Liver (tissue), 9 donors: ENCODE measurements around the gene TCHP. TPM values are rescaled to one million over a fixed set of nuclear protein-coding genes. Genes with fewer than 3 reads are reported as not detected.

Source experiments
- DNase-seq: peaks from one replicate; pipeline ENCODE4 v3.0.0-alpha.2; 2017; ENCODE audit warnings: low spot score
- H3K27ac ChIP-seq, 2 donors: one replicate each; pipeline ENCODE4 v1.7.0; 2013; ENCODE audit warnings: inconsistent platforms in 2 of 2, low read length in 2 of 2, control low read depth in 1 of 2, low read depth in 1 of 2, mild to moderate bottlenecking in 1 of 2
- H3K27me3 ChIP-seq, 4 donors: one replicate each; pipeline versions ENCODE4 v1.6.1 to v1.7.0; 2013; ENCODE audit warnings: low read length in 3 of 4, inconsistent platforms in 1 of 4, mild to moderate bottlenecking in 1 of 4, moderate library complexity in 1 of 4; ENCODE audit not compliant: control insufficient read depth in 4 of 4, insufficient read depth in 4 of 4
- H3K36me3 ChIP-seq, 4 donors: one replicate each; pipeline versions ENCODE4 v1.6.1 to v1.7.0; 2013; ENCODE audit warnings: low read length in 3 of 4, mild to moderate bottlenecking in 3 of 4, low read depth in 1 of 4, moderate library complexity in 1 of 4; ENCODE audit not compliant: control insufficient read depth in 4 of 4, insufficient read depth in 3 of 4
- H3K4me1 ChIP-seq, 4 donors: one replicate each; pipeline versions ENCODE4 v1.6.1 to v1.7.0; 2013; ENCODE audit warnings: low read length in 3 of 4, mild to moderate bottlenecking in 3 of 4, moderate library complexity in 1 of 4; ENCODE audit not compliant: control insufficient read depth in 4 of 4, insufficient read depth in 4 of 4
- H3K4me3 ChIP-seq, 3 donors: one replicate each; pipeline versions ENCODE4 v1.6.1 to v1.7.0; 2013; ENCODE audit warnings: low read length in 3 of 3, control low read depth in 1 of 3, low read depth in 1 of 3, mild to moderate bottlenecking in 1 of 3
- H3K9ac ChIP-seq, 2 donors: one replicate each; pipeline ENCODE4 v1.7.0; 2013; ENCODE audit warnings: low read length in 2 of 2, mild to moderate bottlenecking in 2 of 2, moderate library complexity in 2 of 2, control low read depth in 1 of 2, low read depth in 1 of 2
- H3K9me3 ChIP-seq, 4 donors: one replicate each; pipeline versions ENCODE4 v1.6.1 to v1.7.0; 2013; ENCODE audit warnings: low read length in 3 of 4; ENCODE audit not compliant: control insufficient read depth in 4 of 4
- ATF3 ChIP-seq: IDR thresholded peaks from 2 replicates; pipeline ENCODE4 v1.6.1; 2016; ENCODE audit warnings: antibody characterized with exemption
- CTCF ChIP-seq: fragments of 150-350 bp; IDR thresholded peaks from 2 replicates; pipeline ENCODE4 v1.5.1; 2017; ENCODE audit warnings: improper control_type of control experiment, low read depth, low read length; ENCODE audit not compliant: missing input control
- EGR1 ChIP-seq, 2 donors: IDR thresholded peaks; 2 replicates each; pipeline ENCODE4 v1.6.1; 2016 to 2018; ENCODE audit warnings: antibody characterized with exemption in 2 of 2, low read depth in 2 of 2
- FOXA1 ChIP-seq: IDR thresholded peaks from 2 replicates; pipeline ENCODE4 v1.6.1; 2016; ENCODE audit warnings: antibody characterized with exemption
- FOXA2 ChIP-seq: IDR thresholded peaks from 2 replicates; pipeline ENCODE4 v1.6.1; 2016; ENCODE audit warnings: antibody characterized with exemption
- GABPA ChIP-seq, 2 donors: IDR thresholded peaks in 1 of 2; conservative IDR thresholded peaks in 1 of 2; 2 replicates each; pipeline ENCODE4 v1.6.1; 2016; ENCODE audit warnings: antibody characterized with exemption in 2 of 2, mild to moderate bottlenecking in 1 of 2, moderate library complexity in 1 of 2
- HNF4A ChIP-seq, 2 donors: conservative IDR thresholded peaks; 2 replicates each; pipeline ENCODE4 v1.6.1; 2016; ENCODE audit warnings: antibody characterized with exemption in 2 of 2, mild to moderate bottlenecking in 2 of 2
- HNF4G ChIP-seq: IDR thresholded peaks from 2 replicates; pipeline ENCODE4 v1.6.1; 2016; ENCODE audit warnings: antibody characterized with exemption
- JUND ChIP-seq, 2 donors: IDR thresholded peaks; 2 replicates each; pipeline ENCODE4 v1.6.1; 2016; ENCODE audit warnings: antibody characterized with exemption in 2 of 2
- MAX ChIP-seq: IDR thresholded peaks from 2 replicates; pipeline ENCODE4 v1.6.1; 2016; ENCODE audit warnings: antibody characterized with exemption
- NR2F2 ChIP-seq: IDR thresholded peaks from 2 replicates; pipeline ENCODE4 v1.6.1; 2016; ENCODE audit warnings: antibody characterized with exemption
- RAD21 ChIP-seq, 2 donors: IDR thresholded peaks; 2 replicates each; pipeline ENCODE4 v1.6.1; 2016; ENCODE audit warnings: antibody characterized with exemption in 2 of 2, mild to moderate bottlenecking in 2 of 2
- REST ChIP-seq: IDR thresholded peaks from 2 replicates; pipeline ENCODE4 v1.6.1; 2016; ENCODE audit warnings: antibody characterized with exemption, mild to moderate bottlenecking
- RXRA ChIP-seq, 2 donors: IDR thresholded peaks; 2 replicates each; pipeline ENCODE4 v1.6.1; 2017 to 2018; ENCODE audit warnings: antibody characterized with exemption in 2 of 2, mild to moderate bottlenecking in 1 of 2
- SP1 ChIP-seq: IDR thresholded peaks from 2 replicates; pipeline ENCODE4 v1.6.1; 2018; ENCODE audit warnings: antibody characterized with exemption, mild to moderate bottlenecking
- TAF1 ChIP-seq: conservative IDR thresholded peaks from 2 replicates; pipeline ENCODE4 v1.6.1; 2016; ENCODE audit warnings: antibody characterized with exemption, mild to moderate bottlenecking
- YY1 ChIP-seq: IDR thresholded peaks from 2 replicates; pipeline ENCODE4 v1.6.1; 2016; ENCODE audit warnings: antibody characterized with exemption, mild to moderate bottlenecking
- ZBTB33 ChIP-seq: IDR thresholded peaks from 2 replicates; pipeline ENCODE4 v1.6.1; 2016; ENCODE audit warnings: antibody characterized with exemption
- WGBS: extraction: QIAGEN DNeasy Blood & Tissue Kit; methylation state at CpG from one replicate; pipeline ENCODE4 v1.1.7; 2013; 5-methylcytosine and 5-hydroxymethylcytosine counted together
- polyA plus RNA-seq, 2 donors: library from polyadenylated mRNA; stranded (reverse) in 1 of 2; unstranded in 1 of 2; fragments of 200-250 nt in 1 of 2; fragments of >200 nt in 1 of 2; fragmentation: Nextera tagmentation in 1 of 2; extraction: Ambion mirVana in 1 of 2; gene quantifications; one replicate each; pipeline versions ENCODE4 v1.2.1 to v1.2.3, GENCODE V29; 2013 to 2015
- total RNA-seq, 2 donors: library from RNA; depleted of rRNA; stranded (reverse); fragments of >200 nt; gene quantifications; one replicate each; pipeline ENCODE4 v1.2.3, GENCODE V29; 2014
- donor health status: healthy.
- donor health status: healthy.
- donor health status: healthy.
- donor health status: healthy.
- donor health status: healthy.

The TCHP gene
- total and polyA plus RNA-seq, 4 donors, result 5.0 to 9.8 (median 5.2) TPM

GRCh38 chr12:109923481-109924245 lies 23.6 kb downstream of the TCHP start:
- Histone ChIP-seq H3K27me3 (no peaks in the 10 kb centered on the region), H3K27ac (no peak overlapping the region), H3K9me3 (no peaks in the 10 kb centered on the region), H3K4me3 (no peak overlapping the region), H3K36me3 (peaks cover 3 to 10% (median 5%) of the 10 kb centered on the region in 4 donors), H3K9ac (no peak overlapping the region), H3K4me1 (no peaks in the 10 kb centered on the region)
- DNase-seq, result no peak
- 90% methylated on average over 17 of the region's 17 CpGs for WGBS
- TF ChIP-seq TAF1 (no peak), ATF3 (no peak), FOXA2 (no peak), ZBTB33 (no peak), JUND (IDR thresholded peaks at IDR 0.05) (no peak), FOXA1 (no peak), MAX (no peak), REST (no peak), RXRA (IDR thresholded peaks at IDR 0.05) (no peak), EGR1 (IDR thresholded peaks at IDR 0.05; ENCODE audit: low read depth in 2 of 2) (no peak), NR2F2 (no peak), SP1 (no peak), CTCF (no peak), HNF4A (conservative IDR thresholded peaks at IDR 0.05) (no peak), HNF4G (no peak), GABPA (IDR thresholded peaks at IDR 0.05 in 1 of 2, conservative IDR thresholded peaks at IDR 0.05 in 1 of 2) (no peak), RAD21 (IDR thresholded peaks at IDR 0.05) (no peak), YY1 (no peak)
